ENCODE data around the gene NKX2-1.

Gene NKX2-1

GRCh38 chr14:36515896-36516718, 3.9 kb downstream of the NKX2-1 start:
- TF ChIP-seq CTCF (IDR thresholded peaks at IDR 0.05; ENCODE audit: borderline replicate concordance, insufficient read depth, low read depth, low read length) = no peak
- no peak overlapping the region for H3K4me3 ChIP-seq (ENCODE audit: low read depth, low read length)

- TF ChIP-seq CTCF (IDR thresholded peaks at IDR 0.05; ENCODE audit: borderline replicate concordance, insufficient read depth, low read depth, low read length) = no peak
- no peak overlapping the region for H3K4me3 ChIP-seq (ENCODE audit: low read depth, low read length)
Measured at GRCh38 chr14:36515105-36515593, 4.9 kb downstream of the NKX2-1 start.

- no peak overlapping the region for H3K4me3 ChIP-seq (ENCODE audit: low read depth, low read length)
- no peak for TF ChIP-seq CTCF (IDR thresholded peaks at IDR 0.05; ENCODE audit: borderline replicate concordance, insufficient read depth, low read depth, low read length)
Measured at GRCh38 chr14:36514278-36515104, 5.5 kb downstream of the NKX2-1 start.

GRCh38 chr14:36513451-36514277, 6.4 kb downstream of the NKX2-1 start:
- no peak for TF ChIP-seq CTCF (IDR thresholded peaks at IDR 0.05; ENCODE audit: borderline replicate concordance, insufficient read depth, low read depth, low read length)
- H3K4me3 ChIP-seq (ENCODE audit: low read depth, low read length) = no peak overlapping the region

- no peak overlapping the region for H3K4me3 ChIP-seq (ENCODE audit: low read depth, low read length)
- no peak for TF ChIP-seq CTCF (IDR thresholded peaks at IDR 0.05; ENCODE audit: borderline replicate concordance, insufficient read depth, low read depth, low read length)
Measured at GRCh38 chr14:36513012-36513420, 7.0 kb downstream of the NKX2-1 start.

GRCh38 chr14:36512585-36513003, 7.4 kb downstream of the NKX2-1 start:
- no peak overlapping the region for H3K4me3 ChIP-seq (ENCODE audit: low read depth, low read length)
- no peak for TF ChIP-seq CTCF (IDR thresholded peaks at IDR 0.05; ENCODE audit: borderline replicate concordance, insufficient read depth, low read depth, low read length)

Data from GM12875 (cell line).